Measurements from ENCODE around the gene NPNT. TPM values are rescaled to one million over a fixed set of nuclear protein-coding genes. Genes with fewer than 3 reads are reported as not detected.
A peak's percentile ranks its signal among the peaks of the same experiment; 100 is the strongest.

The NPNT gene
- total RNA-seq, 1 donor from 2014 or later: 110 TPM

DNA sequence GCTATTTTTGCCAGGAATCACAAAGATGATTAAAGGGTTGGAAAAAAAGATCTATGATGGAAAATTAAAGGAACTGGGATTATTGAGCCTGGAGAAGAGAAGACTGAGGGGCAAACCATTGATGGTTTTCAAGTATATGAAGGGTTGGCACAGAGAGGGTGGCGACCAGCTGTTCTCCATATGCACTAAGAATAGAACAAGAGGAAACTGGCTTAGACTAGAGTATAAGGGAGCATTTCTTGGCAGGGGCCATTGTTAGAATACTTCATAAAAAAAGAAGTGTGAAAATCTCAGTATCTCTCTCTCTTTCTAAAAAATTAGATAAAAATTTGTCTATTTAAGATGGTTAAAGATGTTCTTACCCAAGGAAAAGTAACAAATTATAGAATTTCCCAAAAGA lies 75.1 kb downstream of the NPNT start:
- peak; percentile 61 for DNase-seq

DNA sequence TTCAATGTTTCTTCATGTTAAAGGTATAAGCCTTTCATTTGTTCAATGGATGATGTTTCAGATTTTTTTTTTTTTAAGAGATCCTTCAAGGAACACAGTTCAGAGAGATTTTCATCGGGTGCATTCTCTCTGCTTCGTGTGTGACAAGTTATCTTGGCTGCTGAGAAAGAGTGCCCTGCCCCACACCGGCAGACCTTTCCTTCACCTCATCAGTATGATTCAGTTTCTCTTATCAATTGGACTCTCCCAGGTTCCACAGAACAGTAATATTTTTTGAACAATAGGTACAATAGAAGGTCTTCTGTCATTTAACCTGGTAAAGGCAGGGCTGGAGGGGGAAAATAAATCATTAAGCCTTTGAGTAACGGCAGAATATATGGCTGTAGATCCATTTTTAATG lies 75.8 kb downstream of the NPNT start:
- DNase-seq: no peak

DNA sequence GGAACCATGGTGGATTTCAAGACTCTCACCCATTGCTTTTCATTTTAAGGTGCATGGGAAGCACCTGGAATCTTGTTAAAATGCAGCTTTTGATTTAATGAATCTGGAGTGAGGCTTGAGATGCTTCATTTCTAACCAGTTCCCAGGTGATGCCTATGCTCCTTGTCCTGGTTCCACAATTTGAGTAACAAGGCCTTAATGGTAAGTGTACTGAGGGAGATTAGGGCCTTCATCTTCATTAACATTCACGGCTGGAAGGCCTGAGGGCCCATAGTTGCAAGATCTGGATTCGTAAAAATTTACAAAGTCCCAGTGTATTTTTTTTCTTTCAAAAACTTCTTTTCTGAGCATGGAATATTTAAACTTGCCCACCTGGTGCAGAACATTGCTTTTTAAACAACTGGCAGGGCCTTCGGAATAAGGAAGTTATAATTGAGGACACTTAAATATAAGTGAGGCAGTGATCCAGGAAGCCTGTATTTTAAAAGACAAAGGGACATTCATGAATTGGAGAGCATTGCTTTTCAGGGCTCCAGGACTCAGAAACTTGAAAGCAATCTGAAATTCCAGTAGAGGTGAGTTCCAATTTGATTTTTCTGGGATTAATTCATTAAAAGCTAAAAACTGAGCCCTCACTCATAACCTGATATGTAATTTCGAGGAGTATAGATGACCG lies 77.8 kb downstream of the NPNT start:
- no peak for DNase-seq

DNA sequence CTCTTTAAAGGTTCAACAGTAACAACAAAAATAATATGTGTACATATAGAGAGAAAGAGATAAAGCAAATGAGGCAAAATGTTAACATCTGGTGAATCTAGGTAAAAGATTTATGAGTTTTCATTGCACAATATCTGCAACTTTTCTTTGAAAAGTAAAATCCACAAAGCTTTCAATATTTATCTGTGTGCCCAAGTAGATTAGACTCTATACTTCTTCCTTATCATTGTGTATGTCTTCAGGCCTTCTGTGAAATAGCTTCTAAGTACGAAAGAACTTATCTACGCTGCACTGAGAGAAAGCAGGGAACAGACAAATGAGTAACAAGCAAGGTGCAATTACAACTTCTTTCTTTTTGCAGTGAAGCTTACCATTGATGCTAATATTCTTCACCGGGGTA lies 81.6 kb downstream of the NPNT start:
- no peak for DNase-seq

DNA sequence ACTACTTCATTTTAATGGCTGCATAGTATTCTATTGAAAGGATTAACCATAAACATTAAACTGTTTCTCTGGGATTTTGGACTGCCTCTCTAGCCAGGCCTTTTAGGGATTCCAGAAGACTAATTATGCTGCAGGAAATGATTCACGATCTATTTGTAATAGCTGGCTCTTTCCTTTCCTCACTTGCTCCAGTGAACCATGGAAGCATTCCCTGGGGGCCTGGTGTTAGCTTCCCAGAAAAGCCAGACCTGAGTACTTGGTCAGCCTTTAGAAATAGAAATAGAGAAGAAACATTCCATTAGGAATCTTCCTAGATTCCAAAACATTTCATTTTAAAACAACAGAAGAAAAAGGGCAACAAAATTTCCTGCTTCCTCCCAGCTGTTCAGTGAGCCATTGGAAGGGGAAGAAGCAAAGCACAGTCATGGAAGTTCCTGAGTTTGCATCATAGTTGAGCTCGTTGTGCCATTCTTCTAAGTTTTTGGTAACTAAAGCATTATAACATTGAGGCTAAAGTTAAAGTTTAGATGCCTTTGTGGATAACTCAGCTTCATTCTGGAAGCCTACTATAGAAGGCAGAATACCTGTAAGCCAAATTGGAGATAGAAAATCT lies 83.5 kb downstream of the NPNT start:
- DNase-seq: no peak

GRCh38 chr4:105979506-105979905 lies 84.2 kb downstream of the NPNT start:
- no peak for DNase-seq

GRCh38 chr4:105988671-105989070 lies 93.4 kb downstream of the NPNT start:
- no peak for DNase-seq

GRCh38 chr4:105989485-105990242 lies 94.4 kb downstream of the NPNT start:
- DNase-seq: peak; percentile 66

DNA sequence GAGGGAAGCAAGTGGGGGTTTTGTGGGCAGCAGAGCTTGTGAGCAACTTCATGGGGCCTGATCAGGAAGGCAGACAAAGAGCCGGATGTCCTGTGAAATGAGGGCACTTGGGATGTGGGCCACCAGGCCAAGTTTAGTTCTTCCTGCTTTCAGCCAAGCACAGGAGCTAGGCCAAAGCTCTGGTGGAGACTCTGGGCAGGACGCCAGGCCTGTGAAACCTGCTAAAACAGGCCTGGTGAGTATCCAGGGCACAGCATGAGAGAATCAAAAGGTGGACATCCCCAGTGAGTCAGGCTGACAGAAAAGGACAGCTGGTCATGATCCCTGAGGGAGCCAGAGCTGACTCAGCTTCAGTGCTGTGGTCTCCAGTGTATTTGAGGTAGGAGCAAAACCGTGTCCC lies 95.7 kb downstream of the NPNT start:
- peak; percentile 81 for DNase-seq

- no peak for DNase-seq
Observed at GRCh38 chr4:105991726-105992125, 96.5 kb downstream of the NPNT start.

- no peak for DNase-seq
Observed at GRCh38 chr4:105992641-105993305, 97.5 kb downstream of the NPNT start.

DNA sequence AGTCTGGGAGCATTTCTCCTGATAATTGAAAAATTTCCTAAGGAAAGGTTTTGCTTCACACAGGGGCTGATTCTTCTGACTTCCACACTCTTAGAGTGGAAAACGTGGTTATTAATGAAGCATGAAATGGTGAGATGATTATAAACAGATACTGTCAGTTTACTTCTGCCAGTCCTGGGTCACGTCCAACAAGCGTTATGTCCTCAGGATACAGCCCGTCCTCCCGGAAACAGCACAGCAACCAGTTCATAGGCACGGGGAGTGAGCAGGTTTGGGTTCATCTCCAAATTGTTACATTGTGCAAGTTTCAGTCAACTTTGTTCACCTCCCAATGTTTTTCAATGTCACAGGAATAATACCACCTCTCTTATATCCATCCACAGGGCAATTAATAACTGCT lies 98.8 kb downstream of the NPNT start:
- DNase-seq: no peak

GRCh38 chr4:105994841-105995501 lies 99.7 kb downstream of the NPNT start:
- DNase-seq: no peak

DNA sequence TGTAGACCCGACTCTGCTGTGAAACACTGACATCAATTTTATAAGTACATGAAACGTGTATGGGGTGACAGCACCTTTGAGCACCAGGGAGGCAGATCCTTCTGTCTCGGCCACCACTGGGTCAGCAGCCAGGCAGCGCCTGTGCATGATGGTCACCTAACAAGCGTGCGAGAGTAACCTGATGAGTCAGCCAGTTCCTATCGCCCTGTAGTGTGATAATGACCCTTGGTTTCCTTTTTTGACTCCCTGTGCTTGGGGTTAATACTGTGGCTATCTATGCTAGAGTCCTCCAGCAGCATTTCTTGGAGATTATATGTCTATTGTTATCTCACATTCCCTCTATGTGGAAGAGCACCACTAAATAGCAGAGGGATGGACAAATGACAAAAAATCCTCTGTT lies 101.6 kb downstream of the NPNT start:
- no peak for DNase-seq

- no peak for DNase-seq
Observed at GRCh38 chr4:105998171-105999063, 103.1 kb downstream of the NPNT start.

GRCh38 chr4:106002994-106003393 lies 107.7 kb downstream of the NPNT start:
- DNase-seq: no peak

DNA sequence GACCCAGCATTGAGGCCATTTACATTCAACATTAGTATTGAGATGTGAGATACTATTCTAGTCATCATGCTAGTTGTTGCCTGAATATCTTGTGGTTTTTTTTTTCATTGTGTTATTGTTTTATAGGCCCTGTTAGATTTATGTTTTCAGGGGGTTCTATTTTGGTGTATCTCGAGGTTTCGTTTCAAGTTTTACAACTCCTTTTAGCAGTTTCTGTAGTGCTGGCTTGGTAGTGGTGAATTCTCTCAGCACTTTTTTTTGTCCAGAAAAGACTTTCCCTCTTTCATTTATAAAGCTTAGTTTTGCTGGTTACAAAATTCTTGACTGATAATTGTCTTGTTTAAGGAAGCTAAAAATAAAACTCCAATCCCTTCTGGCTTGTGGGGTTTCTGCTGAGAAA lies 115.5 kb downstream of the NPNT start:
- DNase-seq: no peak

- no peak for DNase-seq
Observed at GRCh38 chr4:106011387-106011786, 116.1 kb downstream of the NPNT start.

DNA sequence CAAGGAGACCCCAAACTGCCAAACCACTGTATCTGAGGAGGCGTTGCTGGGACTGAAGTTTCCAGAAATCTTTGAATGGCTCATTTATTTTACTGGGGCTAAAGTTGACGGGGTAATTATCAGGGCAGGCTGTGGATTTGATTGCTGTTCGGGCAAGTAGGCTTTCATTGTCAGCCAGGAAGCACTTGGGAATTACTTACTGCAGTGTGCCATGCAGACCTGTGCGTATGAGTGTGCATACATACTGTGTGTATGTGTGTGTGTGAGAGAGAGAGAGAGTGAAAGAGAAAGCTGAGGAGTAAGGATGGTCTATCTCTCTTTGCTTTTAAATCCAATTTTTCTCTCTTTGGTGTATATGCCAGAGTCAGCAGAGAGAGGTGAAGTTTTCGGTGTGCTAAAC lies 122.7 kb downstream of the NPNT start:
- no peak for DNase-seq

- DNase-seq: no peak
Observed at GRCh38 chr4:106019771-106020170, 124.5 kb downstream of the NPNT start.

All from tongue (tissue), 2 donors.